Muscle of leg (tissue), 11 donors: ENCODE measurements around the gene CHST7. TPM values are rescaled to one million over a fixed set of nuclear protein-coding genes. Genes with fewer than 3 reads are reported as not detected.

Experiments used
- DNase-seq: peaks from one replicate; pipeline ENCODE4 v3.0.0; 2013
- H3K27ac ChIP-seq: one replicate; pipeline ENCODE4 v1.5.1; 2013; ENCODE audit warnings: mild to moderate bottlenecking, low read length, control low read depth
- H3K27me3 ChIP-seq: one replicate; pipeline ENCODE4 v1.6.1; 2013; ENCODE audit warnings: low read length; ENCODE audit not compliant: control insufficient read depth, insufficient read depth
- H3K36me3 ChIP-seq: one replicate; pipeline ENCODE4 v1.6.1; 2013; ENCODE audit warnings: low read length; ENCODE audit not compliant: control insufficient read depth, insufficient read depth
- H3K4me1 ChIP-seq: one replicate; pipeline ENCODE4 v1.6.1; 2013; ENCODE audit warnings: low read length; ENCODE audit not compliant: control insufficient read depth, insufficient read depth
- H3K4me3 ChIP-seq: one replicate; pipeline ENCODE4 v1.5.1; 2013; ENCODE audit warnings: low read length, control low read depth
- H3K9me3 ChIP-seq: replicated peaks from 2 replicates; pipeline ENCODE4 v1.6.1; 2013; ENCODE audit warnings: low read depth, low read length; ENCODE audit not compliant: control insufficient read depth
- WGBS: methylation state at CpG from one replicate; pipeline ENCODE4 v1.1.5; 2013; ENCODE audit warnings: missing lambda C conversion rate; ENCODE audit not compliant: insufficient coverage; 5-methylcytosine and 5-hydroxymethylcytosine counted together
- polyA plus RNA-seq, 8 donors: library from polyadenylated mRNA; unstranded; fragments of 120-200 nt; gene quantifications; one replicate each; pipeline versions ENCODE4 v1.2.1 to v1.2.3, GENCODE V29; 2013; ENCODE audit warnings: inconsistent platforms in 1 of 8, low replicate concordance in 1 of 8; ENCODE audit not compliant: insufficient read length in 8 of 8, insufficient read depth in 1 of 8
- total RNA-seq: library from RNA; stranded (reverse); fragments of 120-200 nt; gene quantifications from one replicate; pipeline ENCODE4 v1.2.4, GENCODE V29; 2013

Gene CHST7
- total and polyA plus RNA-seq, 9 donors = 3.7 to 7.0 (median 4.6) TPM

- no peak overlapping the region for H3K27ac ChIP-seq
- WGBS = no CpG with 5 or more reads among the region's 1 CpG
These were observed 25.5 kb downstream of the CHST7 start for GRCh38 chrX:46599051-46599560.

GRCh38 chrX:46601283-46601682 lies 27.7 kb downstream of the CHST7 start:
- no peak for DNase-seq
- Histone ChIP-seq H3K27me3 (peaks cover 6% of the 10 kb centered on the region), H3K4me3 (no peak overlapping the region), H3K9me3 (no peaks in the 10 kb centered on the region), H3K36me3 (no peaks in the 10 kb centered on the region), H3K4me1 (no peaks in the 10 kb centered on the region), H3K27ac (no peak overlapping the region)
- 76% methylated on average over 4 of the region's 6 CpGs for WGBS

More at GRCh38 chrX:46599051-46599560, 25.5 kb downstream of the CHST7 start:
- peaks cover 6% of the 10 kb centered on the region for H3K27me3 ChIP-seq
- H3K9me3 ChIP-seq = no peaks in the 10 kb centered on the region
- DNase-seq = no peak
- H3K36me3 ChIP-seq = no peaks in the 10 kb centered on the region
- H3K4me3 ChIP-seq = no peak overlapping the region
- H3K4me1 ChIP-seq = no peaks in the 10 kb centered on the region

GRCh38 chrX:46602468-46603102 lies 29.0 kb downstream of the CHST7 start:
- Histone ChIP-seq H3K27me3 (peaks cover 7% of the 10 kb centered on the region), H3K4me1 (no peaks in the 10 kb centered on the region)
- no CpG with 5 or more reads among the region's 6 CpGs for WGBS

GRCh38 chrX:46607916-46608315 lies 34.4 kb downstream of the CHST7 start:
- no peak overlapping the region for H3K27ac ChIP-seq
- H3K27me3 ChIP-seq = peaks cover 16% of the 10 kb centered on the region
- WGBS = 73% methylated on average over 9 of the region's 11 CpGs
- H3K4me3 ChIP-seq = no peak overlapping the region
- no peaks in the 10 kb centered on the region for H3K36me3 ChIP-seq
- H3K9me3 ChIP-seq = no peaks in the 10 kb centered on the region
- no peaks in the 10 kb centered on the region for H3K4me1 ChIP-seq
- DNase-seq = no peak

More at GRCh38 chrX:46602468-46603102, 29.0 kb downstream of the CHST7 start:
- H3K9me3 ChIP-seq = no peaks in the 10 kb centered on the region
- DNase-seq = no peak
- no peak overlapping the region for H3K4me3 ChIP-seq
- H3K27ac ChIP-seq = no peak overlapping the region
- H3K36me3 ChIP-seq = no peaks in the 10 kb centered on the region

- Histone ChIP-seq H3K9me3 (no peaks in the 10 kb centered on the region), H3K27me3 (peaks cover 16% of the 10 kb centered on the region), H3K4me3 (no peak overlapping the region), H3K4me1 (no peaks in the 10 kb centered on the region), H3K36me3 (no peaks in the 10 kb centered on the region), H3K27ac (no peak overlapping the region)
- no peak for DNase-seq
- 42% methylated on average over 3 of the region's 5 CpGs for WGBS
These were observed 36.6 kb downstream of the CHST7 start for GRCh38 chrX:46610070-46610658.

- 71% methylated on average over 8 of the region's 13 CpGs for WGBS
- peaks cover 16% of the 10 kb centered on the region for H3K27me3 ChIP-seq
- H3K4me3 ChIP-seq = no peak overlapping the region
- no peaks in the 10 kb centered on the region for H3K4me1 ChIP-seq
- H3K9me3 ChIP-seq = no peaks in the 10 kb centered on the region
- no peak for DNase-seq
- no peak overlapping the region for H3K27ac ChIP-seq
- H3K36me3 ChIP-seq = no peaks in the 10 kb centered on the region
These were observed 38.2 kb downstream of the CHST7 start for GRCh38 chrX:46611658-46612362.

- Histone ChIP-seq H3K36me3 (no peaks in the 10 kb centered on the region), H3K27ac (no peak overlapping the region), H3K27me3 (peaks cover 4% of the 10 kb centered on the region), H3K9me3 (peaks cover 3% of the 10 kb centered on the region), H3K4me3 (no peak overlapping the region), H3K4me1 (no peaks in the 10 kb centered on the region)
- no peak for DNase-seq
These were observed 44.3 kb downstream of the CHST7 start for GRCh38 chrX:46617906-46618305.

GRCh38 chrX:46618947-46619346 lies 45.4 kb downstream of the CHST7 start:
- Histone ChIP-seq H3K36me3 (no peaks in the 10 kb centered on the region), H3K27ac (no peak overlapping the region), H3K27me3 (peaks cover 9% of the 10 kb centered on the region), H3K4me1 (peaks cover 3% of the 10 kb centered on the region), H3K4me3 (no peak overlapping the region), H3K9me3 (peaks cover 3% of the 10 kb centered on the region)
- no peak for DNase-seq

- Histone ChIP-seq H3K36me3 (no peaks in the 10 kb centered on the region), H3K9me3 (peaks cover 3% of the 10 kb centered on the region), H3K4me3 (no peak overlapping the region), H3K27ac (no peak overlapping the region), H3K27me3 (peaks cover 9% of the 10 kb centered on the region), H3K4me1 (peaks cover 3% of the 10 kb centered on the region)
- 75% methylated on average over 4 of the region's 4 CpGs for WGBS
- no peak for DNase-seq
These were observed 46.9 kb downstream of the CHST7 start for GRCh38 chrX:46620505-46620904.

- H3K36me3 ChIP-seq = no peaks in the 10 kb centered on the region
- H3K27me3 ChIP-seq = peaks cover 12% of the 10 kb centered on the region
- no peak overlapping the region for H3K4me3 ChIP-seq
- WGBS = no CpG with 5 or more reads among the region's 3 CpGs
- no peak for DNase-seq
- H3K27ac ChIP-seq = no peak overlapping the region
- H3K4me1 ChIP-seq = peaks cover 3% of the 10 kb centered on the region
- peaks cover 3% of the 10 kb centered on the region for H3K9me3 ChIP-seq
These were observed 48.0 kb downstream of the CHST7 start for GRCh38 chrX:46621572-46621971.
